ENCODE measurements around the gene CATSPERZ.
"Not testable (repeated sequence)": the region's sequence is repeated elsewhere in the genome, so short reads cannot be mapped to it uniquely, and the experiment has no call there.

CATSPERZ gene

DNA sequence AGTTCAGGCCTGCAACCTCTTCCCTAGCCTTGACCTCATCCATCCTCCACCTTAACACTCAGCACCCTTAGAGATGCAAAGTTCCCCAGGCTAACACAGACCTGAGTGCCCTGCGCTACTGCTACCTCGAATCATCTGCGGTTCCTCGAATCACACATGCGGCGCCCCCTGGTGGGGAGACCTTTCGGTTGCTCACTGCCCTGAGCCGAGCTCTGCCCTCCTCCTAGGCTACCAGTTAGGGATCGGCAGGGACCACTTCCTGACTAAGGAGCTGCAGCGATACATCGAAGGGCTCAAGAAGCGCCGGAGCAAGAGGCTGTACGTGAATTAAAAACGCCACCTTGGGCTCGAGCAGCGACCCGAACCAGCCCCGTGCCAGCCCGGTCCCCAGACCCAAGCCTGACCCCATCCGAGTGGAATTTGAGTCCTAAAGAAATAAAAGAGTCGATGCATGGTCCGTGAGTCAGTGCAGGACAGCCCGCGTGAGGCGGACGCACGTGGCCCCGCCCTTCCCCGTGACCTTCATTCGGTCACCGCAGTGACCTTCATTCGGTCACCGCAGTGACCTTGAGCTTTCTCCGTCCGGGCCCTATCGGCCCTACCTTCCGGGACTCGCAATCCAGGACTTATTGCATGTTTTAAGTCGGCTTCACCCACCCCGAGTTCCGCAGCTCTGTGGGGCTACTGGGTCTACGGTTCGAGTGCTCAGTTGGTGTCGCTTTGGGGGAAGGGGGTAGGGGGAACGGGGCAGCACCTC, 4.3 kb downstream of the CATSPERZ start:
- DNase-seq = peak; percentile 77

GRCh38 chr11:64305075-64305690, 5.0 kb downstream of the CATSPERZ start, which contains the start of gene ESRRA:
ESRRA (plus strand) TSS chr11:64305524; CDS start chr11:64307180, 1,656 bp downstream.
- peak; percentile 98 for DNase-seq

GRCh38 chr11:64305691-64306562, 5.8 kb downstream of the CATSPERZ start:
- DNase-seq = no peak

DNA sequence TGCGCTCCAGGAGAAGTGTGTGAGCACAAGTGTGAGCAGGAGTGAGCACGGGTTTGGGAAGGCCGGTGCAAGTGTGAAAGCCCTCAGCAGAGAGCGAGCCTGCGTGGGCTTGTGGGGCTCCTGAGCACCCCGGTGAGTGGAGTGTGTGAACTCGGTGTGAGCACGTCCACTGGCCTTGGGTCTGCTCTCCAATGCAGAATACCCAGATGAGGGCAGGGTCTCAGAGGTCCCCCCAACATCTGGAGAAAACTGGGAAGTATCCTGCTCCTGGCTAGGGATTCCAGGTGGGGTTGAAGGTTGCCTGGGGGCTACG, 6.4 kb downstream of the CATSPERZ start:
- DNase-seq = no peak

GRCh38 chr11:64306876-64307622, 6.9 kb downstream of the CATSPERZ start:
- no peak for DNase-seq

- not testable (repeated sequence) for DNase-seq
These were observed 7.6 kb downstream of the CATSPERZ start for GRCh38 chr11:64307795-64308194.

GRCh38 chr11:64312947-64313346, 12.8 kb downstream of the CATSPERZ start:
- no peak for DNase-seq

- DNase-seq = no peak
These were observed 13.5 kb downstream of the CATSPERZ start for GRCh38 chr11:64313491-64314145.

DNA sequence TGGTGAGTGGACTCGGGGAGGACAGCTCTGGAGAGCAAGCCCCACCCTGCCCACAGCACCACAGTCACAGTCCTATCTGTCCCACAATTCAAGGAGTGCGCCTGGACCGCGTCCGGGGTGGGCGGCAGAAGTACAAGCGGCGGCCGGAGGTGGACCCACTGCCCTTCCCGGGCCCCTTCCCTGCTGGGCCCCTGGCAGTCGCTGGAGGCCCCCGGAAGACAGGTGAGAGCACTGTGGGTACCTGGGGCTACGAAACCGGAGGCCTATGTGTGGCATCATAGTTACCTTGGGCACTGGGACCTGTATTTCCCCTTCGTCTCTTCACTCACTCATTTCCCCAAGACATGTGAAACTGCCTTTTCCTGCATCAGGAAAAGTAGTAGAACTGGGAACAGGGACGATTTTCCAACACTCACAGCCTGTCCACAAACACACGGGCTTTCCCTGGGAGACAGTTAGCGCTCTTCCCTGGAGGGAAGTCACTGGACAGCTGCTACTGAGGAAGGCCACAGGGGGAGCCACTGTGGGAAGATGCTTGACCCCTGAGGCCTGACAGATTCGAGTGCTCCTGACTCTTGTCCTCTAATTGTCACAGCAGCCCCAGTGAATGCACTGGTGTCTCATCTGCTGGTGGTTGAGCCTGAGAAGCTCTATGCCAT, 14.1 kb downstream of the CATSPERZ start:
- DNase-seq = no peak

- DNase-seq = no peak
These were observed 14.8 kb downstream of the CATSPERZ start for GRCh38 chr11:64314805-64315561.

GRCh38 chr11:64315667-64316526, 15.7 kb downstream of the CATSPERZ start:
- DNase-seq = not testable (repeated sequence)

- DNase-seq = no peak
These were observed 16.6 kb downstream of the CATSPERZ start for GRCh38 chr11:64316672-64317324.

DNA sequence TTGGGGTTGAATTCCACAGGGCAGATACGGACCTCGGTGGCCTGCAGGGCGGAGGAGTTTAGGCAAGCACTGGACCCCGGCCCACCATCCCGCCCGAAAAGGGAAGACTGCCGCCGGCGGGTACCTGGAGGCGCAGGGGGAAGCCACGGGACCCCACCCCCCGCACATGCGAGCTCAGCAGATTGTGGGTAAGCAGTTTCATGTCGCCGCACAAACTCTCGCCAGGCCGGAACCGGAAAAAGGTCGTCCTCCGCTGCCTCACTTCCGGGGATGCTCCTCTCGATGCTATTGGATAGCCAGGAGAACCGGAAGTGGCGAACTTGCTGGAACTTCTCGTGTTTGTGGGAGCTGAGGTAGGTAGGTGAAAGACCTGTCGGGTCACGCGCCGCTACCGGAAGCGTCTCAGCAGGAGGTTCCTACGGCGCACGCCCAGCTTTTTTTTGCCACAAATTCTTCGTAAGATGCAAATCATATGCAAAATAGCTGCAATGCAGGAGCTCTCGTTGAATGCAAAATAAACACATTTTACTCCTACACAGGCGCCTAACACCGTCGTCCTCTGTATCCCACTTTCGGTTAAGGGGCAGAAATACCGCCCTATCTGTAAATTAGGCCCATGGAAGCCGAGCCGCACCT, 17.3 kb downstream of the CATSPERZ start, which contains the start of gene TRMT112:
Gene TRMT112 (minus strand): TSS at position 235 of the 636 bp plus-strand sequence. CDS start 33 bp downstream, at position 202.
- DNase-seq = peak; percentile 97

- peak; percentile 96 for DNase-seq
These were observed 18.0 kb downstream of the CATSPERZ start, which contains the start of gene PRDX5 for GRCh38 chr11:64317961-64318765. PRDX5 (plus strand) TSS chr11:64318121; CDS start chr11:64318216, 95 bp downstream.

- DNase-seq = no peak
These were observed 18.9 kb downstream of the CATSPERZ start for GRCh38 chr11:64318766-64319761.

GRCh38 chr11:64320556-64320955, 20.4 kb downstream of the CATSPERZ start:
- DNase-seq = no peak
